Parathyroid adenoma (tissue), 2 donors: Measurements from ENCODE around the gene GPR142.

Experiments
- H2AFZ ChIP-seq: fragments of 300-600 bp; sonication (generic); one replicate; pipeline ENCODE4 v1.7.0; 2017; ENCODE audit warnings: antibody characterized with exemption, mild to moderate bottlenecking
- H3K27ac ChIP-seq: fragments of 300-600 bp; sonication (generic); one replicate; pipeline ENCODE4 v1.7.0; 2017
- H3K27me3 ChIP-seq: fragments of 300-600 bp; sonication (generic); one replicate; pipeline ENCODE4 v1.7.0; 2017; ENCODE audit warnings: low read length; ENCODE audit not compliant: control insufficient read depth, insufficient read depth
- H3K36me3 ChIP-seq: fragments of 300-600 bp; sonication (generic); one replicate; pipeline ENCODE4 v1.7.0; 2017; ENCODE audit warnings: low read length; ENCODE audit not compliant: control insufficient read depth, insufficient read depth
- H3K4me1 ChIP-seq: fragments of 300-600 bp; sonication (generic); one replicate; pipeline ENCODE4 v1.7.0; 2017; ENCODE audit warnings: control low read depth
- H3K4me2 ChIP-seq: fragments of 300-600 bp; sonication (generic); one replicate; pipeline ENCODE4 v1.7.0; 2017; ENCODE audit warnings: low read length
- H3K4me3 ChIP-seq: fragments of 300-600 bp; sonication (generic); one replicate; pipeline ENCODE4 v1.7.0; 2017; ENCODE audit warnings: low read depth, low read length
- H3K79me2 ChIP-seq: fragments of 300-600 bp; sonication (generic); one replicate; pipeline ENCODE4 v1.7.0; 2017; ENCODE audit warnings: control low read depth
- H3K9ac ChIP-seq: fragments of 300-600 bp; sonication (generic); one replicate; pipeline ENCODE4 v1.7.0; 2017; ENCODE audit warnings: mild to moderate bottlenecking
- H3K9me3 ChIP-seq: fragments of 300-600 bp; sonication (generic); one replicate; pipeline ENCODE4 v1.7.0; 2017; ENCODE audit warnings: low read length; ENCODE audit not compliant: control insufficient read depth
- TF ChIP-seq, protein P1 (sequence below): fragments of 300-600 bp; sonication (generic); IDR thresholded peaks from one replicate; pipeline ENCODE4 v1.7.0; 2017; ENCODE audit warnings: antibody characterized with exemption, mild to moderate bottlenecking
- donor health status: primary hyperparathyroidism.

Gene GPR142

DNA sequence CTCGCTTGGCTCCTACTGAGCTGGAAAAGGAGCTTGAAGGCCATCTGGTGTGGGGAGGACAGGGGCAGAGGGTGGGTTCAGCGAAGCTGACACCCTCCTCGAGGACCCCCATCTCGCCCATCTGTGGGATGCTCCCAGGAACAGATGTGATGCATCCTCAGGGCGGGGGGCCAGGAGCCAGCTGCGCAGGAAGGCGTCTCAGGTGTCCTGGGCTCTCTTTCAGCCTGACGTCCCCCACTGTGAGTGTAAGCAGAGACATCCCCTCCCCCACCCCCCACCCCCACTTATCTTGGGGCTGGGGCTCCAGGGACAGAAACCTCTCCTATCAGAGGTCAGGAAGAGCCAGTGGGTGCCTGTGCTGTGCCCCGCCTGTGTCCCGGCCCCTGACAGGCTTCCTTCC is 25.1 kb upstream of the GPR142 start:
- Histone ChIP-seq H3K27me3 (no peaks in the 10 kb centered on the region), H2AFZ (no peak overlapping the region), H3K4me1 (no peaks in the 10 kb centered on the region), H3K36me3 (no peaks in the 10 kb centered on the region), H3K79me2 (no peaks in the 10 kb centered on the region), H3K9me3 (no peaks in the 10 kb centered on the region), H3K4me2 (no peak overlapping the region), H3K27ac (no peak overlapping the region), H3K9ac (no peak overlapping the region), H3K4me3 (no peak overlapping the region)
- TF ChIP-seq, protein P1, sequence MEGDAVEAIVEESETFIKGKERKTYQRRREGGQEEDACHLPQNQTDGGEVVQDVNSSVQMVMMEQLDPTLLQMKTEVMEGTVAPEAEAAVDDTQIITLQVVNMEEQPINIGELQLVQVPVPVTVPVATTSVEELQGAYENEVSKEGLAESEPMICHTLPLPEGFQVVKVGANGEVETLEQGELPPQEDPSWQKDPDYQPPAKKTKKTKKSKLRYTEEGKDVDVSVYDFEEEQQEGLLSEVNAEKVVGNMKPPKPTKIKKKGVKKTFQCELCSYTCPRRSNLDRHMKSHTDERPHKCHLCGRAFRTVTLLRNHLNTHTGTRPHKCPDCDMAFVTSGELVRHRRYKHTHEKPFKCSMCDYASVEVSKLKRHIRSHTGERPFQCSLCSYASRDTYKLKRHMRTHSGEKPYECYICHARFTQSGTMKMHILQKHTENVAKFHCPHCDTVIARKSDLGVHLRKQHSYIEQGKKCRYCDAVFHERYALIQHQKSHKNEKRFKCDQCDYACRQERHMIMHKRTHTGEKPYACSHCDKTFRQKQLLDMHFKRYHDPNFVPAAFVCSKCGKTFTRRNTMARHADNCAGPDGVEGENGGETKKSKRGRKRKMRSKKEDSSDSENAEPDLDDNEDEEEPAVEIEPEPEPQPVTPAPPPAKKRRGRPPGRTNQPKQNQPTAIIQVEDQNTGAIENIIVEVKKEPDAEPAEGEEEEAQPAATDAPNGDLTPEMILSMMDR: no peak

DNA sequence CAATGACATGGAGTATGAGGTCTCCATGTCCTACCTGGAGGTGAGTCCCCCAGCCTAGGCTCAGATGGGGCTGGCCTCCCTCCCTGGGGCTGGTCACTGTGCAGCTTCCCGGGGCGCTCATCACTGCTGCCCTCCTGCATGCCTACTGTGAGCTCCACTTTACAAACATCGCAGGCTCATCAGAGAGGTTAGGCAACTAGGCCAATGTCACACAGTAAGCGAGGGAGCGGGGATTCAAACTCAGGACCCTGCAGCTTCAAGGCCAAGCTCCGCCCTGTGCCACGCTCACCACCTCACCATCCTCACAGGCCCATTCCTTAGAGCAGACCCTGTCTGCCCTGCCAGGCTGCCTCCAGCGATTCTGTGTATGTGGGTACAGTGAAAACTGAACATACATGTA is 24.2 kb upstream of the GPR142 start:
- Histone ChIP-seq H3K36me3 (no peaks in the 10 kb centered on the region), H3K27me3 (no peaks in the 10 kb centered on the region), H3K9me3 (no peaks in the 10 kb centered on the region), H3K27ac (no peak overlapping the region), H3K79me2 (no peaks in the 10 kb centered on the region), H3K4me1 (no peaks in the 10 kb centered on the region), H3K9ac (no peak overlapping the region), H2AFZ (no peak overlapping the region), H3K4me3 (no peak overlapping the region), H3K4me2 (no peak overlapping the region)
- TF ChIP-seq, protein P1: no peak

DNA sequence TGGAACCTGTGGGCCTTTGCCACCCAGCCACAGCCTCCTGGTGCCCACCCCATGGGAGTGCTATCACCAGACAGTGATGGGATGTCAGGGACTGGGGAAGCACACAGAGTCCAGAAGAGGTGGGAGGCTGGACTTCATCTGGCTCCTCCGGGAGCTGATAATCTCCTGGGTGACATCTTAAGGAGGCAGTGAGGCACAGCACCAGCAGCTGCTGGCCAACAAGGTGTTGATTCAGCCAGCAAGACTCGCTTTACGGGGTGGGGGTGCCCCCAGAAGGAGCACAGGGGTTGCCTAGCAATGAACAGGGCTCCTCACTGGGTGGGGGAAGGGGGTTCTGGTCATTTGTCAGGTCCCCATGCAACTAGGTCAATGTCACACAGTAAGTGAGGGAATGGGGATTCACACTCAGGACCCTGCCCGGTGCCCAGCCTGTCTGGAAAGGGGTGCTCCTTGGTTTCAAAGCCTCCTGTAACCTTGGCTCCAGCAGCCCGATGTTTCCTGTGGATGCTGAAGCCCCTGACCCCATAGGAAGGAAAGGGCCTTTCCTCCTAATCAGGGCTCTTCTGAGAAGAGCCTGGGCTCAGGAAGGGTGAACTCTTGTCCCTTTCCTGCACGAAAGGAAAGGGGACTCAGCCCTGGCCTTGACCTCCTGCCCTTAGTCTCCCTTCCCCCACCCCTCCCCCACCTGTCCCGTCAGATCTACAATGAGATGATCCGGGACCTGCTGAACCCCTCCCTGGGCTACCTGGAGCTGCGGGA is 23.6 kb upstream of the GPR142 start:
- no peaks in the 10 kb centered on the region for H3K36me3 ChIP-seq
- no peak overlapping the region for H3K4me2 ChIP-seq
- TF ChIP-seq, protein P1: no peak
- no peaks in the 10 kb centered on the region for H3K79me2 ChIP-seq
- no peak overlapping the region for H3K4me3 ChIP-seq
- no peak overlapping the region for H2AFZ ChIP-seq
- no peaks in the 10 kb centered on the region for H3K9me3 ChIP-seq
- no peak overlapping the region for H3K27ac ChIP-seq
- H3K9ac ChIP-seq: no peak overlapping the region
- no peaks in the 10 kb centered on the region for H3K4me1 ChIP-seq
- no peaks in the 10 kb centered on the region for H3K27me3 ChIP-seq

DNA sequence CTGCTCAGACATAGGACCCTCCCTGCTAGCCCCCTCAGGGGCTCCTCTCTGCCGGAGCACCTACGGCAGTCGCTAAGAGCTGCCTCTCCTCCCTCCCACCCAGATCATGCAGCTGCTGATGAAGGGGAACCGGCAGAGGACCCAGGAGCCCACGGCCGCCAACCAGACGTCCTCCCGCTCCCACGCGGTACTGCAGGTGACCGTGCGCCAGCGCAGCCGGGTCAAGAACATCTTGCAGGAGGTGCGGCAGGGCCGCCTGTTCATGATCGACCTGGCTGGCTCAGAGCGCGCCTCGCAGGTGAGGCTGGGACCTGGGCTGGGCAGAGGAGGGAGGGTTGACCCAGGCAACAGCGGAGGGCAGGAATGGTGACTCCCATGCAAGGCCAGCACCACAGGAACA is 22.6 kb upstream of the GPR142 start:
- Histone ChIP-seq H3K4me3 (no peak overlapping the region), H3K27me3 (no peaks in the 10 kb centered on the region), H3K4me2 (no peak overlapping the region), H3K36me3 (no peaks in the 10 kb centered on the region), H3K9ac (no peak overlapping the region), H3K4me1 (no peaks in the 10 kb centered on the region), H2AFZ (no peak overlapping the region), H3K27ac (no peak overlapping the region), H3K79me2 (no peaks in the 10 kb centered on the region), H3K9me3 (no peaks in the 10 kb centered on the region)
- TF ChIP-seq, protein P1: no peak
